Activated CD4-positive, alpha-beta T cell treated with anti-CD3 and anti-CD28 coated beads, Interleukin-2, amount 10 ng/mL, durations not matched to agents 24 days and 14 days (primary cell): ENCODE results near the gene MIDN. TPM values are rescaled to one million over a fixed set of nuclear protein-coding genes. Genes with fewer than 3 reads are reported as not detected.
"Not testable (repeated sequence)": the region's sequence is repeated elsewhere in the genome, so short reads cannot be mapped to it uniquely, and the experiment has no call there.

Experiments used
- DNase-seq: peaks from one replicate; pipeline ENCODE4 v3.0.0; 2022
- H3K27ac Mint-ChIP-seq: one replicate; pipeline ENCODE4 v1.8.0; 2022; ENCODE audit warnings: mild to moderate bottlenecking, mixed read lengths
- H3K27me3 Mint-ChIP-seq: one replicate; pipeline ENCODE4 v1.8.0; 2022; ENCODE audit warnings: mixed read lengths
- H3K36me3 Mint-ChIP-seq: one replicate; pipeline ENCODE4 v1.8.0; 2022; ENCODE audit warnings: low read depth, mild to moderate bottlenecking, mixed read lengths
- H3K4me1 Mint-ChIP-seq: one replicate; pipeline ENCODE4 v1.8.0; 2021; ENCODE audit warnings: mixed read lengths
- H3K4me3 Mint-ChIP-seq: one replicate; pipeline ENCODE4 v1.8.0; 2022; ENCODE audit warnings: mild to moderate bottlenecking, moderate library complexity, mixed read lengths
- H3K9me3 Mint-ChIP-seq: one replicate; pipeline ENCODE4 v1.8.0; 2021; ENCODE audit warnings: mixed read lengths
- intact Hi-C: fragments of 100-400 bp; cut with micrococcal nuclease; formaldehyde crosslinking; loops from one replicate; pipeline ENCODE4 v1.15.1; 2023
- total RNA-seq: library from RNA; stranded (reverse); gene quantifications from 2 replicates; pipeline ENCODE4 v1.2.3, GENCODE V29; 2022

Gene MIDN
- total RNA-seq, 1 donor from 2014 or later = 82.4 TPM

- intact Hi-C loops = loop anchor here (1.0 to 5.0 kb wide), 3 partner anchors 22 to 177 kb away; partner anchors contain the start of gene ARHGAP45
- H3K4me3 Mint-ChIP-seq = peak overlapping the region; percentile 64
- H3K27ac Mint-ChIP-seq = peak overlapping the region; percentile 85
- DNase-seq = peak; percentile 96
- peaks cover 4% of the 10 kb centered on the region for H3K27me3 Mint-ChIP-seq
- no peaks in the 10 kb centered on the region for H3K9me3 Mint-ChIP-seq
- H3K4me1 Mint-ChIP-seq = peaks cover 18% of the 10 kb centered on the region
- peaks cover 7% of the 10 kb centered on the region for H3K36me3 Mint-ChIP-seq
These were observed 4.4 kb upstream of the MIDN start for GRCh38 chr19:1243768-1244692.

- H3K27me3 Mint-ChIP-seq = no peaks in the 10 kb centered on the region
- H3K27ac Mint-ChIP-seq = peak overlapping the region; percentile 85
- DNase-seq = no peak
- peaks cover 15% of the 10 kb centered on the region for H3K4me1 Mint-ChIP-seq
- H3K9me3 Mint-ChIP-seq = no peaks in the 10 kb centered on the region
- H3K4me3 Mint-ChIP-seq = peak overlapping the region; percentile 64
- H3K36me3 Mint-ChIP-seq = peaks cover 9% of the 10 kb centered on the region
- intact Hi-C loops = loop anchor here (1.0 to 5.0 kb wide), 3 partner anchors 21 to 178 kb away; partner anchors contain the start of gene ARHGAP45
These were observed 3.5 kb upstream of the MIDN start for GRCh38 chr19:1244693-1245451.

- Mint-ChIP-seq H3K36me3 (peaks cover 9% of the 10 kb centered on the region), H3K9me3 (no peaks in the 10 kb centered on the region), H3K4me1 (peaks cover 15% of the 10 kb centered on the region)
These were observed 2.7 kb upstream of the MIDN start for GRCh38 chr19:1245494-1246264.

GRCh38 chr19:1246265-1247087 lies 1.9 kb upstream of the MIDN start:
- H3K4me3 Mint-ChIP-seq, H3K9me3 Mint-ChIP-seq, H3K27me3 Mint-ChIP-seq, DNase-seq, intact Hi-C loops: not testable (repeated sequence)
- H3K27ac Mint-ChIP-seq = peak overlapping the region; percentile 15
- H3K36me3 Mint-ChIP-seq = peaks cover 13% of the 10 kb centered on the region
- peaks cover 12% of the 10 kb centered on the region for H3K4me1 Mint-ChIP-seq

More at GRCh38 chr19:1245494-1246264, 2.7 kb upstream of the MIDN start:
- no peak overlapping the region for H3K27ac Mint-ChIP-seq
- intact Hi-C loops = no loop called here
- DNase-seq = no peak
- no peak overlapping the region for H3K4me3 Mint-ChIP-seq
- H3K27me3 Mint-ChIP-seq = no peaks in the 10 kb centered on the region

GRCh38 chr19:1247748-1248138 lies 640 bp upstream of the MIDN start:
- Mint-ChIP-seq H3K27me3 (no peaks in the 10 kb centered on the region), H3K4me3 (peak overlapping the region; percentile 82), H3K27ac (peak overlapping the region; percentile 62), H3K36me3 (peaks cover 21% of the 10 kb centered on the region), H3K9me3 (no peaks in the 10 kb centered on the region), H3K4me1 (peaks cover 12% of the 10 kb centered on the region)
- intact Hi-C loops = loop anchor here (1.0 to 2.0 kb wide), 2 partner anchors 227 to 450 kb away; partner anchors contain the start of genes PTBP1, RNU6-2 and TMEM259
- no peak for DNase-seq

- H3K4me1 Mint-ChIP-seq = peaks cover 14% of the 10 kb centered on the region
- H3K27me3 Mint-ChIP-seq = no peaks in the 10 kb centered on the region
- peak; percentile 96 for DNase-seq
- intact Hi-C loops = loop anchor here (1.0 to 2.0 kb wide), 4 partner anchors 10 to 452 kb away; partner anchors contain the start of genes CIRBP, PTBP1, RNU6-2 and TMEM259
- peaks cover 24% of the 10 kb centered on the region for H3K36me3 Mint-ChIP-seq
- no peaks in the 10 kb centered on the region for H3K9me3 Mint-ChIP-seq
- H3K4me3 Mint-ChIP-seq = peak overlapping the region; percentile 82
- peak overlapping the region; percentile 90 for H3K27ac Mint-ChIP-seq
These were observed 459 bp downstream of the MIDN start for GRCh38 chr19:1248786-1249297.

- H3K27me3 Mint-ChIP-seq = no peaks in the 10 kb centered on the region
- H3K4me1 Mint-ChIP-seq = peaks cover 14% of the 10 kb centered on the region
- peak overlapping the region; percentile 63 for H3K27ac Mint-ChIP-seq
- no peaks in the 10 kb centered on the region for H3K9me3 Mint-ChIP-seq
- intact Hi-C loops = loop anchor here (1.0 to 2.0 kb wide), 3 partner anchors 10 to 229 kb away; partner anchors contain the start of genes CIRBP, RNU6-2 and TMEM259
- H3K36me3 Mint-ChIP-seq = peaks cover 26% of the 10 kb centered on the region
- DNase-seq = peak; percentile 97
- peak overlapping the region; percentile 76 for H3K4me3 Mint-ChIP-seq
These were observed 1.1 kb downstream of the MIDN start for GRCh38 chr19:1249298-1249989.

- Mint-ChIP-seq H3K36me3 (peaks cover 30% of the 10 kb centered on the region), H3K9me3 (no peaks in the 10 kb centered on the region), H3K27ac (peak overlapping the region; percentile 63), H3K4me1 (peaks cover 16% of the 10 kb centered on the region), H3K4me3 (peak overlapping the region; percentile 76), H3K27me3 (no peaks in the 10 kb centered on the region)
- no peak for DNase-seq
- intact Hi-C loops = loop anchor here (1.0 to 2.0 kb wide), 3 partner anchors 9 to 229 kb away; partner anchors contain the start of genes CIRBP, RNU6-2 and TMEM259
These were observed 1.6 kb downstream of the MIDN start for GRCh38 chr19:1249990-1250436.

GRCh38 chr19:1250437-1251260 lies 2.3 kb downstream of the MIDN start:
- Mint-ChIP-seq H3K27ac (peak overlapping the region; percentile 90), H3K27me3 (no peaks in the 10 kb centered on the region), H3K4me1 (peaks cover 16% of the 10 kb centered on the region), H3K9me3 (no peaks in the 10 kb centered on the region), H3K36me3 (peaks cover 34% of the 10 kb centered on the region), H3K4me3 (peak overlapping the region; percentile 97)
- intact Hi-C loops = no loop called here
- peak; percentile 84 for DNase-seq

- H3K27ac Mint-ChIP-seq = peak overlapping the region; percentile 90
These were observed 3.2 kb downstream of the MIDN start for GRCh38 chr19:1251330-1252220.

More at GRCh38 chr19:1251330-1252220, 3.2 kb downstream of the MIDN start:
- peak overlapping the region; percentile 97 for H3K4me3 Mint-ChIP-seq
- H3K27me3 Mint-ChIP-seq = no peaks in the 10 kb centered on the region
- intact Hi-C loops = no loop called here
- peaks cover 16% of the 10 kb centered on the region for H3K4me1 Mint-ChIP-seq
- no peaks in the 10 kb centered on the region for H3K9me3 Mint-ChIP-seq
- H3K36me3 Mint-ChIP-seq = peaks cover 42% of the 10 kb centered on the region
- DNase-seq = peak; percentile 90
